Hindlimb muscle (tissue), 1 donor: ENCODE data around the gene TMEM184A. TPM values are rescaled to one million over a fixed set of nuclear protein-coding genes. Genes with fewer than 3 reads are reported as not detected.

Experiments used
- DNase-seq: peaks from one replicate; pipeline ENCODE4 v3.0.0-alpha.2; 2013
- polyA plus RNA-seq: library from polyadenylated mRNA; unstranded; fragments of 120-200 nt; gene quantifications from one replicate; pipeline ENCODE4 v1.2.1, GENCODE V29; 2013; ENCODE audit not compliant: insufficient read length

Gene TMEM184A
- polyA plus RNA-seq, 1 donor = 0.92 TPM

DNA sequence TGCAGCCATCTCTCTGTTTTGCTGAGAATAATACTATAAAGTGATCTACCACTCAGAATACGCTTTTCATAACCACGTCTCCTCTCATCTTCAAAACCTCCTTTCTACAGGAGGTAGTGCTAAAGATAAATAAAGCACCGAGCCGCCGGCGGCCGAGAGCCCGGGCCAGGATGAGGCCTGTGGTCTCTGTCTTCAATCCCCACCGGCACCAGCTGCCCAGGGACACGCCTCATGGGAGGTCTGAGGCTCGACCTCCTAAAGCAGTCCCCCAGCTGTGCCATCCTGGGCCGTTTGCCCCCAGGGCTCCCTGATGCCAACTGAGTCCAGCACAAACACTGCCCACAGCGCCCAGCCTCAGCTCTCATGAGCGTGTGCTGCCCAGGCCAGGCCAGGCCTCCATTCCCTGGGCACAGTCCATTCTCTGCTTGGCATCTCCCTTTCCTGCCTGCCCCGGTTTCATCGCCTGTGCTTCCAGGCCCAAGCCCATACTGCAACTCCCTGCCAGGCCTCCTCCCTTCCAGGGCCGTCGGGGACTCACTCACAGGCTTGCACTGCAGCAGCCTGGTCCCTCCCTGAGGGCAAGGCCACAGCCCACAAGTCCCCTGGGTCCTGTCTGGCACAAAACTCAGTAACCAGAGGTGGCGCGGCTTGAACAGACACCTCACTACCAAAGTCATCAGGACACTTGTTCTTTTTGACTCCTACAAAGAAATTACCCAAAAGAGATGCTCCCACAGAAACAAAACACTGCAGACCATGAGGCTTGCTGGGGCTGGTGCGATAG, 54.3 kb downstream of the TMEM184A start:
- no peak for DNase-seq

DNA sequence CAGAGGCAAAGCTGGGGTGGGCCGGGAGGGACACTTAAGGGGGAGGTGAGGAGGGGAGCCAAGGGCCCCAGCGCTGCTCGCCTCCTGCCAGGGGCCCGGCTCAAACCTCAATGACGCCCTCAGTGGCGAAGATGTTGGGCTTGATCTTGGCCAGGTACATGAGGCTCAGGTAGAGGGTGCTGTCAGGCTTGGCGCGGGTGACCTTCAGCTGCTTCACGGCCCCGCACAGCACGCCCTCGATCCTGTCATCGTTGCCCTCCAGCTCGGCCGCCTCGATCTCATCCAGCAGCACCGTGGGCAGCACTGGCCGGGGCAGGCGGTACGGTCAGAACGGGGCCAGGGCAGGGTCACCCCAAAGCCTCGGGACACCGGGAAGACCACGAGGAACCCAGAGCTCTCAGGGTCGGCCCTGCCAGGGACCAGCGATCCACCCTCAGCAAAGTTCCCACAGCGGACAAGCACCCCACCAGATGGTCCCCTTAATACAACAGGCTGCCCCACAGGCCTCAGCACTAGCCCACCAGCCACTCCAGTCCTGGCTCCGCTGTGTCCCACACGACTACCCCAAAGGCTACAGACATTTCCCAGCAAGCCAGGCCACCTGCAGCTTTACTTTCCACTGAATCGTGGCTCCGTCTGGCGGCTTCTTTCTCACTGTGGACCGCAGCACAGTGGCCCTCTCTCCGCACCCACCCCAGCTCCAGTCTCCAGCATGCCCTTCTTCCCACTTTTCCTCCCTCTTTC, 55.8 kb downstream of the TMEM184A start:
- no peak for DNase-seq

- DNase-seq = no peak
These were observed 56.5 kb downstream of the TMEM184A start for GRCh38 chr7:1499367-1500029.

DNA sequence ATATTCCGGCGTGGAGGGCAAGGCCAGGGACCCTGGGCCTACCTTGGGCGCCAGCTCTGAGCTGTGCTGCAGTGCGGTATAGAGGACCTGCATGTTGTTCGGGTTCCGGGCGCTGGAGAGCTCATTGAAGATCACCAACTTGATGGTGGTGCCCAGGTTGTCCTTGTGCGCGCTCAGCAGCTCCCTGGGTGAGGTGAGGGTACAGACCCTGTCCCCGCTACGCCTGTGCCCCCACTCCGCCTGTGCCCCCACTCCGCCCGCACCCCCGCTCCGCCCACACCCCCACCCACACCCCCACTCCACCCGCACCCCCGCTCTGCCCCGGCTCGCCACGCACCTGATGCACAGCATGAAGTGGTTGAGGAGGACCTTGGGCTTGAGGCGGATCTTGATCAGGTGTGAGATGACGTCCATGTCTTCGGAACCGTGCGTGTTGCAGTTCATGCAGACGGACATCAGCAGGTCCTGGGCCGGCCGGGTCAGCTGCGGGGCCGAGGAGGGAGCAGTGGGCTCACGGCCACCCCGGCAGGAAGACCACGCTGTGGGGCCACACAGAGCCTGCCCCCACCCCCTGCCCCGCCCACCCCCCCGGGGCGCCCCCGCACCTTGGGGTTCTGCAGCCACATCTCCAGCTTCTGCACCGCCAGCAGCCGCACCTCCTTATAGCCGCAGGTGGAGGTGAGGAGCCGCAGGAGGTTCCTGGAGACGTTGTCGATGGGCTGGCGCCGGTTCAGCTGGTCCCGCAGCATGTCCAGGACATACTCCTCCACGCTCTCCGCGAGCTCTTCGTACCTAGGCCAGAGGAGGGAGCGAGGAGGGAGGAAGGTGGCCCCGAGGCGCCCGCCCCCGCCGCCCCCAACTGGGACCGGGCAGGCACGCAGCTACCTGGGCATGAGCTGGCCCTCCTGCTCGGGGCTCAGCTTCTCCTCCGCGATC, 57.4 kb downstream of the TMEM184A start:
- DNase-seq = no peak

GRCh38 chr7:1497293-1497927, 58.6 kb downstream of the TMEM184A start:
- DNase-seq = no peak

- DNase-seq = no peak
These were observed 59.3 kb downstream of the TMEM184A start for GRCh38 chr7:1496531-1497292.

- no peak for DNase-seq
These were observed 60.3 kb downstream of the TMEM184A start for GRCh38 chr7:1495564-1496242.

DNA sequence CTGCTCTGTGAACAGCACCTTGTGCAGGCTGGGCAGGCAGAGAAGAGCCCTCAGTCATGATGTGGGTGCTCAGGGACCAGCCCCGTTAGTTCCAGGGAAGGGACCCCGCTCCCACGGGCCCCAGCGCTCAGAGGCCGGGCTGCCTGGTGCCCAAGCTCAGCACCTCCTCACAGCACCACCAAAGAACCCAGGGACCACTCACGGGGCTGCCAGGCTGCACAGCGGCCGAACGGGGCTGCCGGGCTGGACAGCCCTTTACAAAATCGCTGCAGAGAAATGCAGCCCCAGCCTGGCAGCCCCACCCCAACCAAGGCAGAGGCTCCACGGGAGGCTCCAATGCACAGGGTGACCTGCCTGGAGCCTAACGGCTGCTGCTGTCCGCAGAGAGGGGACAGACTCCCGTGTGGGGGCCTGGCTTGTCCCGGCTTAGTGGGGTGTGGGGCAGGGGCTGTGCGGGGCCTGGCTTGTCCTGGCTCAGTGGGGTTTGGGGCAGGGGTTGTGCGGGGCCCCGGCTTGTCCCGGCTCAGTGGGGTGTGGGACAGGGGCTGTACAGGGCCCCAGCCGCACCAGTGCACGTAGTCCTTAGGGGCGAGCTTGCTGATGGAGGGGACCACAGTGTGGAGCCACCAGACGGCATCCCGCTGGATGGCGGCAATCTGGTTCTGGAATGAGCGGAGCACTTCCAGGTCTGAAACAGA, 61.0 kb downstream of the TMEM184A start:
- no peak for DNase-seq

DNA sequence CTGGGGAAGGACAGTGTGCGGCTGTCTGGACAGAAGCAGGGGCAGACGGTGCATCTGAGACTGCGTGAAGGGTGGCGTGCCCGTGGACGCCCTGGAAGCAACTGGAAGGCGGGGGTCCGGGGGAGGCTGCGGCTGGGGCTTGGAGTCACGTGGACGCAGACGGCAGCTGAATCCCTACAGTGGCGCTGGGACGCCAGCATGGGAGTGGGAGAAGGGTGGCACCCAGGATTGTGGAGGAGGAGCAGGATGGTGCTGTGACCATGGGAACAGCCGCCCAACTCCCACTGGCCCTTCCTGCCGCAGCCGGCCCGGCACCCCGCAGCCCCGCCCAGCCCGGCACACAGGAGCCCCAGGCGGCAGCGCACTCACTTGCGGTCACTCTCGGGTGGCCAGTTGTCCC, 61.6 kb downstream of the TMEM184A start:
- DNase-seq = no peak

DNA sequence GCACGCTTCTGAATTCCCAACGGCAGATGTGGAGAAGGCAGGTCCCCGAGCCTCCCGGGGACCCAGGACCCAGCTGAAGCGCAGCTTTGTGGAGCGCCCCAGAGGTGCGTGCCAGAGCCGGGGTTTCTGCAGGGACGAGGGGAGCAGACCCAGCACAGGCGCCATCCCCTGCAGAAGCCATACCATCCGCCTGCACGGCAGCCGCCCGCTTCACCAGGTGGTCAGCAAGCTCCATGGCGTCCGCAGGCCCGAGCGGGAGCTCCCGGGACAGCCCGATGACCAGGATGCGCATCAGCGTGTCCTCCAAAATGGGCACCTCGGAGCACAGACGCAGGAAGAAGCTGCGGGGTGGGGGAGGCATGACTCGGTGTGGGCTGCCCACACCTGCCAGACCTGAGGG, 62.4 kb downstream of the TMEM184A start:
- no peak for DNase-seq

- no peak for DNase-seq
These were observed 62.9 kb downstream of the TMEM184A start for GRCh38 chr7:1493129-1493528.

- DNase-seq = no peak
These were observed 63.4 kb downstream of the TMEM184A start for GRCh38 chr7:1492640-1493039.

Other genes with a start within 250 kb of the TMEM184A start
- 7.4 TPM for gene MICALL2, start 96.7 kb downstream of the TMEM184A start, polyA plus RNA-seq
- gene INTS1, start 51.8 kb downstream of the TMEM184A start, polyA plus RNA-seq = 55.6 TPM
- 13.0 TPM for gene MAFK, start 25.5 kb downstream of the TMEM184A start, polyA plus RNA-seq
- 18.7 TPM for gene PSMG3, start 13.8 kb upstream of the TMEM184A start, polyA plus RNA-seq
- 6.7 TPM for gene ELFN1, start 114.1 kb upstream of the TMEM184A start, polyA plus RNA-seq